Endothelial cell (in vitro differentiated cells): ENCODE measurements around the gene FOXM1. TPM values are rescaled to one million over a fixed set of nuclear protein-coding genes. Genes with fewer than 3 reads are reported as not detected.
"Not testable (repeated sequence)": the region's sequence is repeated elsewhere in the genome, so short reads cannot be mapped to it uniquely, and the experiment has no call there.

Experiments
- DNase-seq: peaks from one replicate; pipeline ENCODE4 v3.0.0; 2021; ENCODE audit warnings: low spot score
- H3K27ac Mint-ChIP-seq: one replicate; pipeline ENCODE4 v1.8.0; 2021; ENCODE audit warnings: mixed read lengths, inconsistent platforms; ENCODE audit not compliant: unreplicated experiment
- H3K27me3 Mint-ChIP-seq: one replicate; pipeline ENCODE4 v1.8.0; 2021; ENCODE audit warnings: mild to moderate bottlenecking, moderate library complexity, mixed read lengths, inconsistent platforms; ENCODE audit not compliant: unreplicated experiment
- H3K36me3 Mint-ChIP-seq: one replicate; pipeline ENCODE4 v1.8.0; 2021; ENCODE audit warnings: mild to moderate bottlenecking, low read depth, mixed read lengths, inconsistent platforms; ENCODE audit not compliant: unreplicated experiment
- H3K4me1 Mint-ChIP-seq: one replicate; pipeline ENCODE4 v1.8.0; 2021; ENCODE audit warnings: mild to moderate bottlenecking, mixed read lengths, inconsistent platforms; ENCODE audit not compliant: unreplicated experiment
- H3K4me3 Mint-ChIP-seq: one replicate; pipeline ENCODE4 v1.8.0; 2021; ENCODE audit warnings: mild to moderate bottlenecking, mixed read lengths, inconsistent platforms; ENCODE audit not compliant: unreplicated experiment
- H3K9me3 Mint-ChIP-seq: one replicate; pipeline ENCODE4 v1.8.0; 2021; ENCODE audit warnings: mixed read lengths, inconsistent platforms; ENCODE audit not compliant: unreplicated experiment
- total RNA-seq: library from RNA; stranded (reverse); fragmentation: NEBNext Ultra II Directional; extraction: Animal tissue kit (Norgen Biotek cat#: 25700); gene quantifications from one replicate; pipeline ENCODE4 v1.2.1, GENCODE V29; 2021; ENCODE audit not compliant: unreplicated experiment
- TF ChIP-seq, protein P1 (sequence below): fragments of 200-600 bp; sonication (generic); IDR thresholded peaks from one replicate; pipeline ENCODE4 v1.5.0; 2021; ENCODE audit warnings: antibody characterized with exemption; ENCODE audit not compliant: unreplicated experiment

FOXM1 gene
- total RNA-seq, 1 donor from 2014 or later, result 24.3 TPM

DNA sequence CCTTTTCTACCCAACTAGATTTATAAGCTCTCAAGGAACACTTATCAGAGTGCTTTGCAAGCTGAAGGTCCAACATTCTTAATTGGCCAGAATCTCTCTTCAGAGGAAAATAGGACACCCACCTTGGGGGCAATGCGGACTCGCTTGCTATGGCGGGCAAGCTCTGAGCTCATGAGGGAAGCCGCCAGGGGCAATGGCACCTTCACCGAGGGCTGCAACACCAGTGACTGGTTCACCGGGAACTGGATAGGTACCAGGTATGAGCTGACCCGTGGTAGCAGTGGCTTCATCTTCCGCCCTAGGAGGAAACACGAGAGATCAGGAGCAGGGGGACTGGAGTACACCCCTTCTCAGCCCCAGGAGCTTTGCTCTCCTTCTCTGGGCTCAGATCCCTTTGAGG, 12.8 kb downstream of the FOXM1 start:
- peaks cover 22% of the 10 kb centered on the region for H3K36me3 Mint-ChIP-seq
- no peak overlapping the region for H3K4me3 Mint-ChIP-seq
- H3K27me3 Mint-ChIP-seq, result no peaks in the 10 kb centered on the region
- no peak overlapping the region for H3K27ac Mint-ChIP-seq
- no peaks in the 10 kb centered on the region for H3K9me3 Mint-ChIP-seq
- no peaks in the 10 kb centered on the region for H3K4me1 Mint-ChIP-seq
- TF ChIP-seq, protein P1, sequence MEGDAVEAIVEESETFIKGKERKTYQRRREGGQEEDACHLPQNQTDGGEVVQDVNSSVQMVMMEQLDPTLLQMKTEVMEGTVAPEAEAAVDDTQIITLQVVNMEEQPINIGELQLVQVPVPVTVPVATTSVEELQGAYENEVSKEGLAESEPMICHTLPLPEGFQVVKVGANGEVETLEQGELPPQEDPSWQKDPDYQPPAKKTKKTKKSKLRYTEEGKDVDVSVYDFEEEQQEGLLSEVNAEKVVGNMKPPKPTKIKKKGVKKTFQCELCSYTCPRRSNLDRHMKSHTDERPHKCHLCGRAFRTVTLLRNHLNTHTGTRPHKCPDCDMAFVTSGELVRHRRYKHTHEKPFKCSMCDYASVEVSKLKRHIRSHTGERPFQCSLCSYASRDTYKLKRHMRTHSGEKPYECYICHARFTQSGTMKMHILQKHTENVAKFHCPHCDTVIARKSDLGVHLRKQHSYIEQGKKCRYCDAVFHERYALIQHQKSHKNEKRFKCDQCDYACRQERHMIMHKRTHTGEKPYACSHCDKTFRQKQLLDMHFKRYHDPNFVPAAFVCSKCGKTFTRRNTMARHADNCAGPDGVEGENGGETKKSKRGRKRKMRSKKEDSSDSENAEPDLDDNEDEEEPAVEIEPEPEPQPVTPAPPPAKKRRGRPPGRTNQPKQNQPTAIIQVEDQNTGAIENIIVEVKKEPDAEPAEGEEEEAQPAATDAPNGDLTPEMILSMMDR, result no peak
- DNase-seq, result no peak

DNA sequence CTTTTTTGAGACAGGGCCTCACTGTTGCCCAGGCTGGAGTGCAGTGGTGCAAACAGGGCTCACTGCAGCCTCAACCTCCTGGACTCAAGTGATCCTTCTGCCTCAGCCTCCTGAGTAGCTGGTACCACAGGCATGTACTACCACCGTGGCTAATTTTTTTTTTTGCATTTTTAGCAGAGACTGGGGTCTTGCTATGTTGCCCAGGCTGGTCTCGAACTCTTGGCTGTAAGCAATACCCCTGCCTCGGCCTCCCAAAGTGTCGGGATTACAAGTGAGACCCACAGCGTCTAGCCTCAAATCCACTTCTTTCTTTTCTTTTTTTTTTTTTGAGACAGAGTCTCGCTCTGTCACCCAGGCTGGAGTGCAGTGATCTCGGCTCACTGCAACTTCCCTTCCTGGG, 13.6 kb downstream of the FOXM1 start:
- H3K4me1 Mint-ChIP-seq, H3K9me3 Mint-ChIP-seq, DNase-seq, H3K27ac Mint-ChIP-seq, H3K27me3 Mint-ChIP-seq, H3K4me3 Mint-ChIP-seq: not testable (repeated sequence)
- peaks cover 20% of the 10 kb centered on the region for H3K36me3 Mint-ChIP-seq

DNA sequence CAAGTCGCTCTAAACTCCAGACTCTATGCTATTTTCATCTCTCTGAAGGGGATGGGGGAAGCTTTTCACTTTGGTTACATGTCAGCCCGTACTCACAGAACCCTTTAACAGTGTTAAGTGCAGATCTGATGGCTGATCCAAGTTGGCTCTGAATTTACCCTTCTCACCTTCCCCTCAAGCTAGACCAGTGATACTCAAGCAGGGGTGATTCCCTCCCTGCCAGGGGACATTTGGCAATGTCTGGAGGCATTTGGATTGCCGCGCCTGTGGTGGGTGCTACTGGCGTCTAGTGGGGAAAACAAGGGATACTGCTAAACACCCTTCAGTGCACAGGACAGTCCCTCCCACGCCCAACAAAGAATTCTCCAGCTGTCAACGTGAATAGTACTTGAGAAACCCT, 14.1 kb downstream of the FOXM1 start:
- Mint-ChIP-seq H3K9me3 (no peaks in the 10 kb centered on the region), H3K27ac (no peak overlapping the region), H3K4me3 (no peak overlapping the region), H3K36me3 (peaks cover 17% of the 10 kb centered on the region), H3K27me3 (no peaks in the 10 kb centered on the region), H3K4me1 (no peaks in the 10 kb centered on the region)
- TF ChIP-seq, protein P1, result no peak
- no peak for DNase-seq

DNA sequence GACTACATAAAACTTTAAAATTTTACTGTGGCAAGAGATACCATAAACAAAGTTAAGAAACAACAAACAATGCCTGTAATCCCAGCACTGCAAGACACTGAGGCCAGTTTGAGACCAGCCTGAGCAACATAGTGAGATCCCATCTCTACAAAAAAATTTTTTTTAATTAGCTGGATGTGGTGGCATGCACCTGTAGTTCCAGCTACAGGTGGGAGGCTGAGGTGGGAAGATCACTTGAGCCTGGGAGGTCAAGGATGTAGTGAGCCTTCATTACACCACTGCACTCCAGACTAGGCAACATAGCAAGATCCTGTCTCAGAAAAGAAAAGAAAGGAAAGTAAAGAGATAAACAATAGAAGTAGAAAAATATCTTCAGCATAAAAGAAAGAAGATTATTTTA, 16.8 kb downstream of the FOXM1 start:
- H3K36me3 Mint-ChIP-seq, result peaks cover 17% of the 10 kb centered on the region
- TF ChIP-seq, protein P1, result no peak
- H3K27me3 Mint-ChIP-seq, result peaks cover 6% of the 10 kb centered on the region
- DNase-seq, result no peak
- no peak overlapping the region for H3K27ac Mint-ChIP-seq
- no peak overlapping the region for H3K4me3 Mint-ChIP-seq
- H3K9me3 Mint-ChIP-seq, result no peaks in the 10 kb centered on the region
- H3K4me1 Mint-ChIP-seq, result no peaks in the 10 kb centered on the region

DNA sequence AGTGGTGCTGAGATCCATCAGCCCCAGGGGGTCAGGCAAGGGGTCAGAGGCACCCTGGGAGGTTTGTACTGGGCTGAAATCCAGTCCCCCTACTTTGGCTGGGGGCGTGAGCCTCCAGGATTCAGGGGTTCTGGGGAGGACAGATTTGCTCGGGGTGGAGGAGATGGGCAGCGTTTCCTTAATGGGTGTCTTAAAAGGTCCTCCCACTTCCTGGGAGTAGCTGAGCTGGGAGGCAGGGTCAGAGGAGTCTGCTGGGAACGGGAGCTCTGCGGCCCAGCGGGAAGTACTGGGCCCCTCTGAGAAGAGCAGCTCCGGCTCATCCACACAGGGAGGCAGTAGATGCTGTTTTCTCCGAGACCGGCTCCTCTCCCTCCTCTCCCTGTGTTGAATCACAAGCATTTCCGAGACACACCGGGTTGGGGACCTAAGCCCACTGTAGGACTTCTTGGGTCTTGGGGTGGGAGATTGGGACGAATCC, 18.0 kb downstream of the FOXM1 start:
- Mint-ChIP-seq H3K4me3 (no peak overlapping the region), H3K9me3 (no peaks in the 10 kb centered on the region), H3K36me3 (peaks cover 10% of the 10 kb centered on the region), H3K27me3 (peaks cover 6% of the 10 kb centered on the region), H3K4me1 (no peaks in the 10 kb centered on the region), H3K27ac (no peak overlapping the region)
- TF ChIP-seq, protein P1, result no peak
- DNase-seq, result no peak
